ENCODE results near the gene GATA5.

Gene GATA5

DNA sequence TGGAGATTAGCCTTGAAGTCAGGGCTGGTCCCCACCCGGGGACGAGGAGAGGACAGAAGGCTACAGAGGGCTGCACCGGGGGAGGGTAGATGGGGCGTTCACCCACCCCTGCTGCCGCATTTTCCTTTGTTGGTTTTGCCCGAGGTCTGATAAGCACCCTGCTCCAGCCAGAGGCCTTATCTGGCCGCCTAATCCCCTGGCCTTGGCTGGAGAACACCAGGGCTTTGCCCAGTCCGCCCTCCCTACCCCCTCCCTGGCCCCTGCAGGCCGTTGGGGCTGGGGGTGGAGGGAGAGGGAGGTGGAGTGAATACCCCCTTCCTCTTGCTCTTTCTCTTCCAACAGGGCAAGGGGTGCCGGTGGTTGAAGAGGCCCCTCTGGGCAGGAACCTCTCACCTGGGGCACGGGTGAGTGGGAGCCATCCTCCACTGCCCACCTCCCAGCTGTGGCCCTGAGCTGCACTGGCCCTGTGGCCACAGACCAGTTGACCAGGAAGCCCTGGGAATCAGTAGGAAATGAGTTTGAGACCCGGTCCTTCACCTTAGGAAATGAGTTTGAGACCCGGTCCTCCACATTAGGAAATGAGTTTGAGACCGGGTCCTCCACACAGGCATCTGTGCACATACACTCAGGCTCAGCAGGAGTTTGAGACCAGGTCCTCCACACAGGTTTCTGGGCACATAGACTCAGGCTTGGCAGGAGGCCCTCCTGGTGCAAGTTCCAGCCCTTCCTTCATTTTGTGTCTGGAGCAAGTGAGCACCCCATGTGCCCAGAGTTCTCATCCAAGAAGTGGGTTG is 12.0 kb upstream of the GATA5 start:
- DNase-seq (ENCODE audit: low read depth): no peak

GRCh38 chr20:62487118-62487517 is 11.3 kb upstream of the GATA5 start:
- no peak for DNase-seq (ENCODE audit: low read depth)

- no peak for DNase-seq (ENCODE audit: low read depth)
These were observed 10.7 kb upstream of the GATA5 start for GRCh38 chr20:62486484-62486883.

GRCh38 chr20:62485701-62486089 is 9.9 kb upstream of the GATA5 start:
- no peak for DNase-seq (ENCODE audit: low read depth)

DNA sequence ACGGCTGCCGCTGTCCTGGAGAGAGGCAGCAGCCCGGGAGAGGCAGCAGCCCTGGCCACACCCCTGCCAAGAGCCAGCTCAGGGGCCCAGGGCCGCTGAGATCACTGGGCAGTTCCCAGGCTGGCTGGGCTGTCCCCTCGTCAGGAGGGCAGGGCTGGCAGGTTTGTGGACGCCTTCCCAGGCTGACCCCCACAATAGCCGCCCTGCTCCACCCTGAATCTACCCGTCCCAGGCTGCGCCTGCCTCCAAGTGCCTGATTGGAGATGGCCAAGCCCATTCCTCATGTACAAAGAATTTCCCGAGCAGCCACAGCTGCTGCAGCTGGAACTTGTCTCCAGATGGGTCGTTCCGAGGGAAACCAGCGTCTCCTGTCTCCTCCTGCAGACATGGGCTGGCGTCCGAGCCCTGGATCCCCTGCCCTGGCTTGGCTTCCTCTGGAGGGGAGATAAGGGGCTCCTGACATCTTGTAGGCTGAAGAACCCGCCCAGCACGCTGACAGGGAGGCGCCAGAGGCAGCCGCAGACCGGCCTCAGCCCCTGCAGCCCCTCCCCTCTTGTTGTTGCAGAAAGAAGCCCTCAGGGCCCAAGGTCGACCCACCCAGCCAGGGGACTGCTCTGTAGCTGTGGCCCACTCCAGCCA is 9.4 kb upstream of the GATA5 start:
- peak; percentile 7 for DNase-seq (ENCODE audit: low read depth)

DNA sequence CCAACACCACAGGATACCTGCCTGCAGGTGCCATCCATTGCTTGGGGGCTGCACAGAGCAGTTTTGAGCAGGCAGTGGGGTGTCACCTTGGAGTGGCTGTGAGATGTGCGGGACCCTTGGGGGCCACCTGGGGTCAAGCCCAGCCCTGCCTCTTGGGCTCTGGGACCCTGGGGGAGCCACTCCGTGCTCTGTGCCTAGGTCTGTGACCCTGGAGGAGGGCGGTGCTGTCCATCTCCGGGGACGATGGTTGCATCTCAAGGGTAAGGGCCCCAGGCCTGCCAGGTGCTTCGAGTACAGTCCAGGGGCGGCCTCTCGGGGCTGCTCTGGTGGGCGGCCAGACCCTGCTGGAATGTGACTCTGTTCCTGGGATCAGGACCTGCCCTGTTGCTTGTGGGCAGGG is 8.7 kb upstream of the GATA5 start:
- DNase-seq (ENCODE audit: low read depth): no peak

GRCh38 chr20:62483613-62484458 is 8.0 kb upstream of the GATA5 start:
- DNase-seq (ENCODE audit: low read depth): no peak

DNA sequence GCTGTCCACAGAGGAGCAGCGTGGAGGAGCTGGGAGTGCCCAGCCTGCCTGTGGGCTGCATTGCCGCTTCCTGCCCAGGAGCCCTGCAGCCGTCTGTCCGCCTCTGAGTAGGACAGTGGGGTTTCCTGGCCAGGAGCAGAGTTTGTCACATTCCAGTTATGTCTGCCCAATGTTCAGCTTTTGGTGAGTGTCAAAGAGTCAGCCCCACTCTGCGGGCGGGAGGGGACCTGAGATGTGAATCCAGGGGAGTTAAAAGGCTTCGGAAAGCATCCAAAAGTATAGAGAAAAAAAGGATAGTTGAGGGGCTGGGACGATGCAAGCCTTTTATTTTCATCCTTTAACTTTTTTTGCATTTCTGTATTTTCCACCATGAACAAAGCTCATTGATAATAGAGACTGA is 7.2 kb upstream of the GATA5 start:
- DNase-seq (ENCODE audit: low read depth): no peak

DNA sequence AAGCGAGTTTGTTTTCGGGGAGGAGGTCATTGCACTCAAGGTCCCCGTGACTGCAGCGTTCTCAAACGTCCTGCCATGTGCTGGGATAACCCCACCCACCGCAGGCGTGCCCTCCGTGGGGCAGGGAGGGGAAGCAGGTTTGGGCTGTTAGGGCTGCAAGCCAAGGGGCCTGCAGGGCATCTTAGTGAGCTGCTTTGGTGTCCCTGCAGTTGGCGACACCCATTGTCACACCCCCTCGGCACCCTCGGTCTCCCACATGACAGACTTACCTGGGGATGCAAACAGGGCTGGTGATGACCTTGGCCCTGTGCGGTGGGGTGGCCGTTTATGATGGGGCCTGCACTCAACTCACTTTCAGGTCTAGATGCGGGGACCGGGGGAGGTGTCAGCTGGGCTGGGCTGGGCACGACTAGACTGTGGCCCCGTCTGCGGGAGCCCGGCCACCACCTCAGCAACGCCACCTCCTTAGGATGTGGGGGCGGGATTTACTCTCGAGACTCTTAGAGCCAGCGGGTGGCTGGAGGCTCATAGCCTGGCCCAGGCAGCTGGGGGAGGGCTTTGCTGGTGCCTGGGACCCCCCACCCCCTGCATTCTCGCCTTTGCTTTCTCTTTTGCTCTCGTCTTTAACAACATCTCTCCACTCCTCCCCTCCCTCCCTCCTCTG is 6.5 kb upstream of the GATA5 start:
- DNase-seq (ENCODE audit: low read depth): no peak

DNA sequence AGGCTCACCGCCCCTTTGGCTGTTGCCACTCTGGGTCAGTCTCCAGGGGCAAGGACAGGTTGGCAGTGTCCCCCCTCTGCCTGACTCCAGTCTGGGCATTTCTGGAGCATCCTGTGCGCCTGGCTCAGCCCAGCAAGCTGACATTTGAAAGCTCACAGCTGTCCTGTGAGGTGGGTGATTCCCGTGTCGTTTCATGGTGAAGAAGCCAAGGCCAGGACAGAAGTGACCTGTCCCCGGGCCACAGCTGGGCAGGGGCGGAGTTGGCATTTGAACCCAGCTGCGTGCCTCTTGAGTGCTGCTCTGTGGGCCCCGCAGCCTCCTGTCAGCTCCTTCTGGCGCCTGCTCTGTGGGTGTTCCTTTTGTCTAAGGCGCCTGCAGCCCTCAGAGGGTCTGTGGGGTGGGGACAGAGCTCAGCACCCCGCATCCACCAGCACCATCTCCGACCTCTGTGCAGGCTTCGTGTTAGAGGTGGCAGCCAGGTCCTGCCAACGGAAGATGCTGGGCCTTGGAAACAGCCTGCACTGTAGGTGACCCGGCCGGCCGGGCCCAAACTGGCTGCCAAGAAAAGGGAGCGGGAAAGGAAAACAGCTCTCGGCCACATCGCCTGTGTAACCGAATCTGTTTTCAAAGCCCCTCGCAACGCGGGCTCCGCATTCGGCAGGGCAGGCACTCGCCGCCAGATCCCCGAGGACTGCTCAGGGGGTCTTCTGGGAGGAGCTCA is 5.8 kb upstream of the GATA5 start:
- no peak for DNase-seq (ENCODE audit: low read depth)

- no peak for DNase-seq (ENCODE audit: low read depth)
These were observed 4.5 kb upstream of the GATA5 start for GRCh38 chr20:62480318-62480717.

DNA sequence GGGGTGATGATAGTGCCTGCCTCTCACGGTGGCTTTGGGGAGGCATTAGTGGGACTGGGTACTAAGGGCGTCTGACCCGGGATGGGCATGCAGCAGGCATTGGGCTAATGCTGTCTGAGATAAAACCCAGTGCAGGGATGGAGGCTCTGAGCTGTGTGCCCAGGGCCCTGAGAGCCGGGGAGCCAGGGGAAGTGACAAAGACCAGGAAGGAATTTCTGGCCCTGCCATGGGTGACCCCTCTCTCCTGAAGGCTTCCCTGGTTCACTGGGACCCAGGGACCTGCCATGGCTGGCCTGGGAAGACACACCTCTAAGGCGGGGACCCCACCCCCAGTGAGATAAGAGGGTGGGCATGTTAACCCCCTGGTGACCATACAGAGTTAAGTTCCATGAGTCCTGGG is 3.9 kb upstream of the GATA5 start:
- DNase-seq (ENCODE audit: low read depth): no peak

DNA sequence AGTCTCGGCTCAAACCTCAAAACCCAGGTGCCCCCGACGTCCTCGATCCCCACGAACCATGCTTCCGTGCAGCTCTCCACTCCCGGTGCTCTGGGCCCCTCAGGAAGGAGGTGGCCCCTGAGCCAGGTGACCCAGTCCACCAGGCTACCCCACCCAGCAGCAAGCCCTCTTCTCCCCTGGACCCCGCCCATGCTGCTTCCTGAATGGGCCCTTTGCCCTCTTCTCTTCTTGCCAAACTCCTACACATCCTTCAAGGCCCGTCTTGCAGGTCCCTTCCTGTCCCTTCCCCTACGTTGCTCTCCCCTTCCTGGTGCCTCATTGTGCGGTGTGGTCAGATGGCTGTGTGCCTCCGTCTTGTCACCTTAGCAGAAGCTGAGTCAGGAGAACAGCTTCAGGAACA is 3.4 kb upstream of the GATA5 start:
- DNase-seq (ENCODE audit: low read depth): no peak

- DNase-seq (ENCODE audit: low read depth): no peak
These were observed 2.1 kb upstream of the GATA5 start for GRCh38 chr20:62477669-62478455.

GRCh38 chr20:62476056-62476838 is 452 bp upstream of the GATA5 start:
- DNase-seq (ENCODE audit: low read depth): no peak

GRCh38 chr20:62475027-62475771 is 596 bp downstream of the GATA5 start:
- DNase-seq (ENCODE audit: low read depth): no peak

- no peak for DNase-seq (ENCODE audit: low read depth)
These were observed 1.2 kb downstream of the GATA5 start for GRCh38 chr20:62474604-62475026.

GRCh38 chr20:62473717-62474603 is 1.8 kb downstream of the GATA5 start:
- no peak for DNase-seq (ENCODE audit: low read depth)
